Psoas muscle (tissue), 8 donors: ENCODE measurements around the gene UMODL1. TPM values are rescaled to one million over a fixed set of nuclear protein-coding genes. Genes with fewer than 3 reads are reported as not detected.

Experiments
- ATAC-seq, 4 donors: fragments of 200-7000 bp; cut with Tn5 transposase; one replicate each; pipeline ENCODE4 v1.9.1; 2020; ENCODE audit warnings: moderate library complexity in 3 of 4, mild to moderate bottlenecking in 2 of 4
- DNase-seq, 2 donors: peaks; one replicate each; pipeline ENCODE4 v3.0.0-alpha.2; 2020
- H3K27ac ChIP-seq: fragments of 200-600 bp; one replicate; pipeline ENCODE4 v1.8.0; 2022
- H3K27me3 ChIP-seq, 3 donors: fragments of 200-600 bp in 1 of 3; one replicate each; pipeline versions ENCODE4 v1.6.1 to v1.8.0; 2013 to 2022; ENCODE audit warnings: low read length in 2 of 3, mild to moderate bottlenecking in 2 of 3, moderate library complexity in 1 of 3; ENCODE audit not compliant: insufficient read depth in 3 of 3
- H3K36me3 ChIP-seq, 2 donors: fragments of 200-600 bp in 1 of 2; one replicate each; pipeline versions ENCODE4 v1.6.1 to v1.8.0; 2013 to 2022; ENCODE audit warnings: low read depth in 1 of 2, mild to moderate bottlenecking in 1 of 2, moderate library complexity in 1 of 2; ENCODE audit not compliant: insufficient read depth in 1 of 2
- H3K4me1 ChIP-seq: fragments of 200-600 bp; one replicate; pipeline ENCODE4 v1.8.0; 2022
- H3K4me3 ChIP-seq: fragments of 200-600 bp; one replicate; pipeline ENCODE4 v1.8.0; 2022; ENCODE audit warnings: mild to moderate bottlenecking
- H3K9me3 ChIP-seq: fragments of 200-600 bp; one replicate; pipeline ENCODE4 v1.8.0; 2022
- CTCF ChIP-seq: fragments of 200-600 bp; IDR thresholded peaks from one replicate; pipeline ENCODE4 v1.8.0; 2022; ENCODE audit warnings: antibody characterized with exemption
- WGBS, 3 donors: extraction: QIAGEN DNeasy Blood & Tissue Kit; methylation state at CpG; one replicate each; pipeline versions ENCODE4 v1.1.6 to v1.1.7; 2013; 5-methylcytosine and 5-hydroxymethylcytosine counted together
- intact Hi-C, 2 donors: fragments of 100-400 bp; cut with DNase I; formaldehyde crosslinking; loops; one replicate each; pipeline versions ENCODE4 v1.11.0 to v1.14.2; 2022
- polyA plus RNA-seq, 3 donors: library from polyadenylated mRNA; stranded (reverse); fragments of 200-250 nt; gene quantifications; one replicate each; pipeline ENCODE4 v1.2.3, GENCODE V29; 2013
- total RNA-seq, 4 donors: library from RNA; stranded (reverse); fragmentation: NEBNext Ultra II Directional in 2 of 4; extraction: Animal tissue kit (Norgen Biotek cat#: 25700) in 2 of 4; gene quantifications; one replicate each; pipeline versions ENCODE4 v1.2.1 to v1.2.4, GENCODE V29; 2021 to 2023
- donor health status: healthy with polysubstance abuse.
- donor health status: DM: no; HTN: no; CAD: no; lungs with moderate emphysema.
- donor health status: Bipolar disorder and iron deficiency.
- donor health status: healthy.
- donor health status: DM: yes; HTN: yes; CAD: no.
- donor health status: DM: no; HTN: no; CAD: no.
- donor health status: DM: no; HTN: no; CAD: no.
- donor health status: DM: yes; HTN: yes; CAD: no.

Gene UMODL1
- total and polyA plus RNA-seq, 7 donors: not detected

DNA sequence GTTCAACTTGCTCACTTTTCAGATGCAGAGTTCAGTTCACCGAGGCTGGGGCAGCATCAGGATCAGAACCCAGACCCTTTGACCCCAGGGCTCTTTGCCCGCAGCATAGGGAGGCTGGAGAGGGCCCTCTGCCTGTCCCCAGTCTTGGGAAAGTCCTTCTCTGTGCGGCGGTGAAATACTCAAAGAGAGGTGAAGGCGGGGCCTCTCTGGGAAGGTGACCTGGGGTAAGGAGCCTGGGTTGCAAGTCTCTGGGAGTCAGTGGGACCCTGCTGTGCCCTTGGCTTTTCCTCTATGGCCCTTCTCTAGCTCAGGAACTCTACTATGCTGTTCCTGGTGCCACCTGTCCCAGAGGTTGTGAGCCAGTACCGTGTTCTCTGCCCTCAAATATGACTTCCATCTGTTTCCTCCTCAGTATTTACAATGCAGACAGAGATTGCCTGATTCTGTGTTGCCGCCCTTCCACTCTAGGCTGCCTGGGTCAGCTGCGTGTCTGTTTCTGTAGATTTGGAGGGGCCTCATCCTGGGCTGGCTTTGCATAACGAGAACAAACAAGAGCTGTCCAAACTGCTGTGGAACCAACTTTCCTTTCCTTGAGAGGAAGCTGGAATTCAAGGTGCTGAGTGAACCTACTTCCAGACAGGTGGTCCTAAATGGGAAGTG, 42.2 kb upstream of the UMODL1 start:
- Histone ChIP-seq H3K27ac (no peak overlapping the region), H3K4me3 (no peak overlapping the region), H3K4me1 (no peaks in the 10 kb centered on the region), H3K9me3 (no peaks in the 10 kb centered on the region), H3K36me3 (no peaks in the 10 kb centered on the region), H3K27me3 (peaks cover 0 to 8% (median 7%) of the 10 kb centered on the region in 3 donors)
- WGBS, 3 donors: 72 to 74% (median 73%) methylated on average over 9 of the region's 9 CpGs
- DNase-seq (no peak), ATAC-seq (peak in 1 of 4 donors; percentile 26)
- intact Hi-C loops: no loop called here
- no peak for TF ChIP-seq CTCF

GRCh38 chr21:42030311-42030710, 40.8 kb upstream of the UMODL1 start:
- TF ChIP-seq CTCF: no peak
- no peaks in the 10 kb centered on the region for H3K9me3 ChIP-seq
- 92 to 93% (median 93%) methylated on average over 4 of the region's 4 CpGs for WGBS, 3 donors
- H3K4me1 ChIP-seq: no peaks in the 10 kb centered on the region
- ATAC-seq (no peak), DNase-seq (no peak)
- H3K27ac ChIP-seq: no peak overlapping the region
- peaks cover 0 to 7% (median 3%) of the 10 kb centered on the region in 3 donors for H3K27me3 ChIP-seq
- intact Hi-C loops: no loop called here
- H3K36me3 ChIP-seq: no peaks in the 10 kb centered on the region
- no peak overlapping the region for H3K4me3 ChIP-seq

DNA sequence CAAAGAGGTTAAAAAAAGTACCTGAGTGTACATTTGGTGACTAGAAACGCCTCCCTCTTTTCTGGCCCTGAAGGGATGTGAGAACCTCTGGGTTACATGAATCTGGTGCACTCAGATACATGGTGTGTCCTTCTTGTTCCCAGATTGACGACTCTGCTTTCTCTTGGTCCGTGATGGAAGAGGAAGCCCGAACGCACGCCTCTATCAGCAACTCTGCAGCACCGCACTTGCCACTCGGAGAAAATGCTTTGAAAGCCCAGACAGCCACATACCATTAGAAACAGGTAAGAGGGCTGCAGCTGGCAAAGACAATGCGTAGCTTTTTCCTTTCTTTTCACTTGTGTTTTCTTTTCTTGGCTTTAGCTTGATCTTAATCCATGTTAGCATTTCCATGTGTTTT, 39.9 kb upstream of the UMODL1 start:
- TF ChIP-seq CTCF: no peak
- Histone ChIP-seq H3K9me3 (no peaks in the 10 kb centered on the region), H3K4me3 (no peak overlapping the region), H3K27me3 (peaks cover 0 to 3% (median 0%) of the 10 kb centered on the region in 3 donors), H3K4me1 (no peaks in the 10 kb centered on the region), H3K36me3 (no peaks in the 10 kb centered on the region), H3K27ac (no peak overlapping the region)
- WGBS, 3 donors: 81 to 85% (median 81%) methylated on average over 9 of the region's 9 CpGs
- intact Hi-C loops: no loop called here
- ATAC-seq: no peak
- no peak for DNase-seq

DNA sequence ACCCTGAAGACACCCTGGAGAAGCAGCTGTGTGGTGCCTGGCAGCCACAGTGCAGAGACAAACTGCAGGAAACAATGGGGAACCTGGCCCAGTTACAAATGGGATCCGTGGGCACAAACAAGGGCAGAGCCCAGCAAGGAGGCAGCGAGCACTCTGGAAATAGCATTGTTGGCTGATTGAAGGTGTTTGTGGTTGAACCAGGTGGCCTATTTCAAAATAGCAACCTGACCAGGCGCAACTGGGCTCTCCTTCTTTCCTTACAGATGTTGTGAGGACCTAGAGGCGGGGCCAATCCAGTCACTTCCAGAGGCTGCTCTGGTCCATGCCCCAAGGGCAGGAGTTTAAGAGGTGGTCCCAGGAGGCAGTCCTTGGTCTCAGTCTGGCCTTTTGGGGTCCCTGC, 39.3 kb upstream of the UMODL1 start:
- DNase-seq: no peak
- H3K36me3 ChIP-seq: no peaks in the 10 kb centered on the region
- WGBS, 3 donors: 60 to 68% (median 65%) methylated on average over 4 of the region's 4 CpGs
- H3K27me3 ChIP-seq: peaks cover 0 to 3% (median 0%) of the 10 kb centered on the region in 3 donors
- intact Hi-C loops: no loop called here
- no peaks in the 10 kb centered on the region for H3K4me1 ChIP-seq
- H3K27ac ChIP-seq: no peak overlapping the region
- no peak for TF ChIP-seq CTCF
- no peak overlapping the region for H3K4me3 ChIP-seq
- H3K9me3 ChIP-seq: no peaks in the 10 kb centered on the region
- ATAC-seq: peak in 2 of 4 donors; percentile 17 to 38

DNA sequence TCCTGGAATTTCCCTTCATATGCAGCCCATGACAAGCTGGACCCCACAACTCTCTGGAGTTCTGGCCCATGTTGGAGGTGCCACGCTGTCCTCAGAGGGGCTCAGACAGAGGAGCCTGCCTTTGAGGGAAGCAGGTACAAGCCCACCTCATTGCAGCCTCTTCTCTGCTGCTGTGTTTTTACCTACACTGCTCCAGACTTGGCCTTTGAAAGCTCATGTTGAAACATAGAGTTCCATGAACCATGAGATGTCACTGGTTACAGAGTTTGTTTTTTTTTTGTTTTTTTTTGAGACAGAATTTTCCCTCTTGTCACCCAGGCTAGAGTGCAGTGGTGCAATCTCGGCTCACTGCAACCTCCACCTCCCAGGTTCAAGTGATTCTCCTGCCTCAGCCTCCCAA, 38.9 kb upstream of the UMODL1 start:
- ATAC-seq (no peak), DNase-seq (no peak)
- no peaks in the 10 kb centered on the region for H3K4me1 ChIP-seq
- intact Hi-C loops: no loop called here
- H3K9me3 ChIP-seq: no peaks in the 10 kb centered on the region
- no peak overlapping the region for H3K27ac ChIP-seq
- no peak overlapping the region for H3K4me3 ChIP-seq
- H3K36me3 ChIP-seq: no peaks in the 10 kb centered on the region
- H3K27me3 ChIP-seq: no peaks in the 10 kb centered on the region
- WGBS, 3 donors: 83 to 95% (median 93%) methylated on average over 2 of the region's 2 CpGs
- no peak for TF ChIP-seq CTCF
